HCT116 (cell line): ENCODE measurements around the gene SRCAP.

Experiments
- POLR2A ChIP-seq: IDR thresholded peaks from 2 replicates; pipeline ENCODE4 v1.7.0; 2011; ENCODE audit warnings: borderline replicate concordance; ENCODE audit not compliant: insufficient read depth, insufficient read length; ENCODE audit errors: extremely low read depth
- POLR2AphosphoS5 ChIP-seq: IDR thresholded peaks from 2 replicates; pipeline ENCODE4 v1.6.1; 2011; ENCODE audit warnings: mild to moderate bottlenecking, low read depth, low read length, moderate library complexity
- RAD21 ChIP-seq: IDR thresholded peaks from 2 replicates; pipeline ENCODE4 v1.6.1; 2012; ENCODE audit warnings: low read depth, mild to moderate bottlenecking
- SRF ChIP-seq: IDR thresholded peaks from 2 replicates; pipeline ENCODE4 v1.6.1; 2012; ENCODE audit warnings: low read depth
- TF ChIP-seq, protein P1 (sequence below), 3 experiments: fragments of 200-600 bp in 1 of 3; sonication (generic) in 1 of 3; IDR thresholded peaks in 2 of 3; conservative IDR thresholded peaks in 1 of 3; 2 replicates each; pipeline ENCODE4 v1.5.1; 2012 to 2017; ENCODE audit warnings: low read depth in 2 of 3, low read length in 2 of 3, antibody characterized with exemption in 1 of 3, borderline replicate concordance in 1 of 3, control low read depth in 1 of 3, mild to moderate bottlenecking in 1 of 3, mixed read lengths in 1 of 3, mixed run types in 1 of 3, moderate library complexity in 1 of 3; ENCODE audit not compliant: insufficient read depth in 1 of 3
- TF ChIP-seq, protein P2 (sequence below): IDR thresholded peaks from 2 replicates; pipeline ENCODE4 v1.6.1; 2012

DNA sequence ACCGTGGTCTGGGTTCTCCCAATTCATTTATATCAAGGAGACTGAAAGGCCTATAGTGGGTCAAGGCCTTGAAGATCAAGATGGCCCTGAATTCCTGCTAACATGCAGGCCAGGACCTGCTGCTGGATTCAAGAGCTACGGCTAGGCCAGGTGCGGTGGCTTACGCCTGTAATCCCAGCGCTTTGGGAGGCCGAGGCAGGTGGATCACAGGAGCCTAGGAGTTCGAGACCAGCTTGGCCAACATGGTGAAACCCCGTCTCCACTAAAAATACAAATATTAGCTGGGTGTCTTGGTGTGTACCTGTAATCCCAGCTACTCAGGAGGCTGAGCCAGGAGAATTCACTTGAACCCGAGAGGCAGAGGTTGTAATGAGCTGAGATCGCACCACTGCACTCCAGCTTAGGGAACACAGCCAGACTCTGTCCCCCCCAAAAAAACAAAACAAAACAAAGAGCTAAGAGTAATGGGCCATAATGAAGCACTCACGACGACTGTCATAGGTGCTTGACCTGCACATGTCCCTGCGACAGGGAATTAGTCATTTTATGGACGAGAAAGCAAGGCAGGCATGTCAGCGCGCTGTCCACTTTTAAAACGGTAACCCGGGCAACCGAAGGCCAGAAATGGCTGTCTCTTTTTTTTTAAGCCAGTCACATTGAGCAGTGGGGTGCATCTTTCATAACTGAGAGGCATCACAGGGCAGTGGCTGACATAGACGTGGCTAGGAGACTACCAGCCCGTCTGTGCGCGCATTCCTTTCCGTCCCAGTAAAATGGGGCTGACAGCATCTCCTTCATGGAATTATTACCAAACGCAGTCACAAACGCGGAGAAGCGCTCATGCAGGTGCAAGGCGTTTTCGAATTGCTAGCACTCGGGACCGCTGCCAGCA, 41.8 kb upstream of the SRCAP start:
- TF ChIP-seq SRF, result no peak
- TF ChIP-seq, protein P1, sequence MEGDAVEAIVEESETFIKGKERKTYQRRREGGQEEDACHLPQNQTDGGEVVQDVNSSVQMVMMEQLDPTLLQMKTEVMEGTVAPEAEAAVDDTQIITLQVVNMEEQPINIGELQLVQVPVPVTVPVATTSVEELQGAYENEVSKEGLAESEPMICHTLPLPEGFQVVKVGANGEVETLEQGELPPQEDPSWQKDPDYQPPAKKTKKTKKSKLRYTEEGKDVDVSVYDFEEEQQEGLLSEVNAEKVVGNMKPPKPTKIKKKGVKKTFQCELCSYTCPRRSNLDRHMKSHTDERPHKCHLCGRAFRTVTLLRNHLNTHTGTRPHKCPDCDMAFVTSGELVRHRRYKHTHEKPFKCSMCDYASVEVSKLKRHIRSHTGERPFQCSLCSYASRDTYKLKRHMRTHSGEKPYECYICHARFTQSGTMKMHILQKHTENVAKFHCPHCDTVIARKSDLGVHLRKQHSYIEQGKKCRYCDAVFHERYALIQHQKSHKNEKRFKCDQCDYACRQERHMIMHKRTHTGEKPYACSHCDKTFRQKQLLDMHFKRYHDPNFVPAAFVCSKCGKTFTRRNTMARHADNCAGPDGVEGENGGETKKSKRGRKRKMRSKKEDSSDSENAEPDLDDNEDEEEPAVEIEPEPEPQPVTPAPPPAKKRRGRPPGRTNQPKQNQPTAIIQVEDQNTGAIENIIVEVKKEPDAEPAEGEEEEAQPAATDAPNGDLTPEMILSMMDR (IDR thresholded peaks at IDR 0.05 in 2 of 3, conservative IDR thresholded peaks at IDR 0.05 in 1 of 3; ENCODE audit: borderline replicate concordance in 1 of 3, insufficient read depth in 1 of 3, low read depth in 2 of 3, low read length in 2 of 3), result no peak
- TF ChIP-seq POLR2AphosphoS5, result no peak
- TF ChIP-seq POLR2A, result no peak
- TF ChIP-seq, protein P2, sequence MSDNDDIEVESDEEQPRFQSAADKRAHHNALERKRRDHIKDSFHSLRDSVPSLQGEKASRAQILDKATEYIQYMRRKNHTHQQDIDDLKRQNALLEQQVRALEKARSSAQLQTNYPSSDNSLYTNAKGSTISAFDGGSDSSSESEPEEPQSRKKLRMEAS, result no peak
- no peak for TF ChIP-seq RAD21
